Measurements from ENCODE around the gene MTCL1.

Gene MTCL1

DNA sequence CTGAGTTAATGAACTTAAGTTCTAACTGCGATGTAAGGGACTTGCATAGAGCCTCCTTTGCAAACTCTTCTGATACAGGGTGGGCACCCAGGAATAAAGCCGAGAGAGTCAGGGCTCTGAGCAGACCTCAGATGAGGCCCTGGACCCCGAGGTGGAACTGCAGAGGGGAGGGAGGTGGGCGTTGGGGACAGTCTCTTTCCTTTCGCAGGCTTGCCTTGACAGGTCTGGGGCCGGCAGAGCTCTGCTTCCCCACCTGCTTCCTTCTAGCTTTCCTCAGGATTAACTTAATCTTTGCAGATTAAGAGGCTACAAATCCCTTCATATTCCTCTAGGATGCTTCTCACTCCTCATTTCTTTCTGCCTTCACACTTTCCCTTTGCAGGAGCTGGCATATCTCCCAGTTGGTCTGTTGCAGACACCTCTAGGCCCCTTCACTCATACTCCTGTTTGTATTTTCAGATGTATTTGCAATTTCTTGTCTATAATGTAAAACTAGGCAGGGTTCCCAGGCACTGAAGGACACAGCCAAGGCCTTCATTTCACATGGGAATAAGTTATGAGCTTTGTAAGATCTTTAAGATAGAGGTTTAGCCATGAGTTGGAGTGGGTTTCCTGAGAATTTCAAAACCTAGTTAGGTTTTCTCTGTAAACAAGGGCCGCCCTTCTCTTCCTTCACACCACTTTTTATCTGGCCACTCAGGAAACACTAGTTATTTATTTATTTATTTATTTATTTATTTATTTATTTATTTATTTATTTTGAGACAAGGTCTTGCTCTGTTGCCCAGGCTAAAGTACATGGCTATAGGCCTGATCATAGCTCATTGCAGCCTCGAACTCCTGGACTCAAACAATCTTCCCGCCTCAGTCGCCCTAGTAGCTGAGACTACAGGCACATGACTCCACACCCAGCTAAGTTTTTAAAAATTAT, 70.9 kb downstream of the MTCL1 start:
- no peak for DNase-seq

DNA sequence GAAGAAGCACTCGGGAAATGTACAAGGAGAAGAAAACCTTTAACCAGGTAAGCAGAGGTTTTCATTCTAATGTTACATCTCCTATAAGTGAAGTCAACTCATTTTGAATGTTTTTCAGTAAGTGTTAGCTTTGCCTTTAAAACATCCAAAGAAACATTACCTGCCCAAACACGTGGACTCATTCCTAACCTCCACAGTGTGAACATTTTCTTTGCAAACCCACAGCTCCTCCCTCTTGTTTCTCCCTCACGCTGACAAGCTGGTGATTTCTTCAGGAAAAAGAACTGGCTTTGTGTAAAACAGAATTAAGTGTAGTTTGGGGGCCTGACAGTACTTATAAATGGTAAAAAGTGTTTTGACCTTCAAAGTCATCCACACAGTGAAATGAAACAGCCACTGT, 72.5 kb downstream of the MTCL1 start:
- DNase-seq: no peak

DNA sequence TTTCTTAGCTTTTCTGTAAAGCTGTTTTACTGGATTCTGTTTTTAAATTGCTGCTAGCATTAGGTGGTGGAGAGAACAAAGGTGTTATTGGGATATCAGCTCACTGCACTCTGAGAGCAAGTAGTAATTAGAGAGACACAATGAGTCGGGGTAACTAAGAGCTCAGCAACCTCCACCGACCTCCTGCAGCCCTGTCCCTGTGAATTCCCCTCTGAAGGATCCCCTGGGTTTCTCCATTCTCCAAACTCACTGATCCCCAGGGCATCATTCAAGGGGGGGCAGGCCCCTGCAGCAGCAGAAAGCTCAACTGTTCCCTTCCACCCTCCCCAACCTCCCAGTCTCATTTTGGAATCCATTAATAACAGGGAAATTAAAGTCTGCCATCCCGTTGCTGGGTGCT, 73.0 kb downstream of the MTCL1 start:
- DNase-seq: no peak

DNA sequence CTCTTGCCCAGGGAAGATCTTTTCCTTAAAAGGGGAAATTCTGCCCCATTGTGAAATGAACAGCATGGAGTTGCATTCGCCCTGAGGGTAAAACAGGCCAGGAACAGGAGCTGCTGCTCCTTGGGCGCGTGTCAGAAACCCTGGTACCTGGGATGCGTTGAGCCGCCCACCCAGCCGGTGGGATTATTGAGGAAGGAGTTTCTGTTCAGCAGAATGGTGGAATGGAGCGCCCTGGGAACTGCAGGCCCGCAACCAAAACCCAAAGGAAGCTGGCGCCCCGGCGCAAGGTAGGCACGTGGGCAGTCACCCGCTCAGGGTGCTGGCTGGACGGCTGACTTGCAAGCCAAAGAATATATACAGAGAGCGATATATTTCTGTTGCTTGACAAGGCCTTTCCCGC, 73.5 kb downstream of the MTCL1 start:
- no peak for DNase-seq

DNA sequence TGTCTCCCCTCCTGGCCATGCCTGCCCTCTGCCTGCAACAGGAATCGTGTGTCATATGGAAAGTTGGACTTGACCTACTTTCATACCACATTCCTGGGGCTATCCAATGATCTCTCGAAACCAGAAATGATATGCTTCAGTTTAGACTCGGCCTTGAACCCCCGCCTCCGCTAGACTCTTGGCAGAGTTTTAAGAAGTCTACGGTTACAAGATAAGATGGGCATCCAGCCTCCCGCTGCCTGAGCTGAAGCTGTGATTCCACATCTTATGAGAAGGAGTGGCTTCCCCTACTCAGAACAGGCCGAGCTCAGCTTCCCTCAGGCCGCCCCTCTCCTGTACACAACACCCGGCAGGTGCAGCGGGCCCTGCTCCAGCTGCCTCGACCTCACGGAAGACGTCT, 73.9 kb downstream of the MTCL1 start:
- peak; percentile 56 for DNase-seq

DNA sequence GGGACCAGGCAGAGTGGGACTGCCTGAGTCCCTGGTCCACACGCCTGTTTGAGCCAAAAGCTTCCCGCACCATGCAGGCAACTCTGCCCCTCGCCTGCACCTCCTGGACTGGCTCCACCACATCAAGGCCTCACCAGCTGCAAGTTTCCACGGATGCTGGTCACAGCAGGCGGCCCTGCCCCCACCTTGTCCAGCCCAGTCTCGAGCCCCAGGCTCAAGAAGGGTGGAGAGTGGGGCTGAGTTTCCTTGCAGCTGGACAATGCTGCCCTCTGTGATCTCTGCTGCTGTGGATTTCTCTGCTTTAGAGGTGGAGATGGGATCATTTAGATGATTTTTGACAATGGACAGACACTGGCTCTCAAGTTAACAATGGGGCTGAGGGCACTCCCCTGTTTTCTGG, 74.9 kb downstream of the MTCL1 start:
- no peak for DNase-seq

DNA sequence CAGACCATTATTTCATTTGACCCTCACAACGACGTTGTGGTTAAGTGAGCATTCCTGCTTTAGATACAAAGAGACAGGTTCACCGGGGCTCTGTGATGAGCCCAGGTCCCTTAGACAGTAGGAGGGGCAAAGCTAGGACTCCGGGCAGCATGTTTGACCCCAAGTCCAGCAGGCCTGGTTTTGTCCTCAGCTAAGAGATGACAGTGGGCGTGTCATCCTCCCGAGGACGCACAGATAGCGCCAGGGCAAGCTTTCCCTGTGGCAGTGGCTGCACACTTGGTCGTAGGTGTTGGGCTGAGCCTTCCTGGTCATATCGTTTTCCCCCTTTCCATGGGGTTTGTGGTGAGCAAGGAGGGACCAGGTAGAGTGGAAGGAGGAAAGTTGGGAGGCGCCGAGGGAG, 76.3 kb downstream of the MTCL1 start:
- DNase-seq: no peak

DNA sequence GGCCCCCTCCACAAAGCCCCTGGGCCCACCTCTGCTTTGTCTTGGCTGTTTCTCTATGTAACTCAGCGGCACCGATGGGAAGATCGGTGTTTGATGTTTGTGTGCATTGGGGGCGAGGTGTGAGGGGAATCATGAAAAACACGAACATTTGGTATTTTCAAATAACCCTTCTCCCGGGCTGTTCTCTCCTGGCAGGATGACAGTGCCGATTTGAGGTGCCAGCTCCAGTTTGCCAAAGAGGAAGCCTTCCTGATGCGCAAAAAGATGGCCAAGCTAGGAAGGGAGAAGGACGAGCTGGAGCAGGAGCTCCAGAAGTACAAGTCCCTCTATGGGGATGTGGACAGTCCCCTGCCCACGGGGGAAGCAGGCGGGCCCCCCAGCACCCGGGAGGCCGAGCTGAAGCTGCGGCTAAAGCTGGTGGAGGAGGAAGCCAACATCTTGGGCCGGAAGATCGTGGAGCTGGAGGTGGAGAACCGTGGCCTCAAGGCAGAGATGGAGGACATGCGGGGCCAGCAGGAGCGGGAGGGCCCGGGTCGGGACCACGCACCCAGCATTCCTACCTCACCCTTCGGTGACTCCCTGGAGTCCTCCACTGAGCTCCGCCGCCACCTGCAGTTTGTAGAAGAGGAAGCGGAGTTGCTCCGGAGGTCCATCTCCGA, 78.1 kb downstream of the MTCL1 start:
- DNase-seq: no peak

DNA sequence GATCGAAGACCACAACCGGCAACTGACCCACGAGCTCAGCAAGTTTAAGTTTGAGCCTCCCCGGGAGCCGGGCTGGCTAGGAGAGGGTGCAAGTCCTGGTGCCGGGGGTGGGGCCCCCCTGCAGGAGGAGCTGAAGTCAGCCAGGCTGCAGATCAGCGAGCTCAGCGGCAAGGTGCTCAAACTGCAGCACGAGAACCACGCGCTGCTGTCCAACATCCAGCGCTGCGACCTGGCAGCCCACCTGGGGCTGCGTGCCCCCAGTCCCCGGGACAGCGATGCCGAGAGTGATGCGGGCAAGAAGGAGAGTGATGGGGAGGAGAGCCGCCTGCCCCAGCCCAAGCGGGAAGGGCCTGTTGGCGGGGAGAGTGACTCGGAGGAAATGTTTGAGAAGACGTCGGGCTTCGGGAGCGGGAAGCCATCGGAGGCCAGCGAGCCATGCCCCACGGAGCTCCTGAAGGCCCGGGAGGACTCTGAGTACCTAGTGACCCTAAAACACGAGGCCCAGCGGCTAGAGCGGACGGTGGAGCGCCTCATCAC, 78.7 kb downstream of the MTCL1 start:
- DNase-seq: no peak

DNA sequence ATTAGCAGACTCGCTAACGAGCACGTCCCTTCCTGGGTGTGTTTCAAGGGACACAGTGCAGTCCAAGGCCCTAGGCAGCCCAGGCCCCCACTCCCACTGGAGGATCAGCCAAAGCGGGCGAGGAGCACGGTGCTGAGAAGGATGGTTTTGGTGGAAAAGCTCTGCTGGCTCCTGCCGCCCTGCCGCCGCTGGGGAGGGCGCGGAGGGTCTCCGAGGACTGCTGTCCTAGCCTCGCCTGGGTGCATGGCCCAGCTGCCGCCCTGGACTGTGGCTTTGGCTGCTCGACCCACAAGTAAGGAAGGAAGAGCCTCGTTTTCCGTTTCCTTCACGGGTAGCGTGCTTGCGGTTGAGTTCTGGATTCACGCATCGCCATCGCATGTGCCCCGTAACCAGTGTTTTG, 79.9 kb downstream of the MTCL1 start:
- no peak for DNase-seq

DNA sequence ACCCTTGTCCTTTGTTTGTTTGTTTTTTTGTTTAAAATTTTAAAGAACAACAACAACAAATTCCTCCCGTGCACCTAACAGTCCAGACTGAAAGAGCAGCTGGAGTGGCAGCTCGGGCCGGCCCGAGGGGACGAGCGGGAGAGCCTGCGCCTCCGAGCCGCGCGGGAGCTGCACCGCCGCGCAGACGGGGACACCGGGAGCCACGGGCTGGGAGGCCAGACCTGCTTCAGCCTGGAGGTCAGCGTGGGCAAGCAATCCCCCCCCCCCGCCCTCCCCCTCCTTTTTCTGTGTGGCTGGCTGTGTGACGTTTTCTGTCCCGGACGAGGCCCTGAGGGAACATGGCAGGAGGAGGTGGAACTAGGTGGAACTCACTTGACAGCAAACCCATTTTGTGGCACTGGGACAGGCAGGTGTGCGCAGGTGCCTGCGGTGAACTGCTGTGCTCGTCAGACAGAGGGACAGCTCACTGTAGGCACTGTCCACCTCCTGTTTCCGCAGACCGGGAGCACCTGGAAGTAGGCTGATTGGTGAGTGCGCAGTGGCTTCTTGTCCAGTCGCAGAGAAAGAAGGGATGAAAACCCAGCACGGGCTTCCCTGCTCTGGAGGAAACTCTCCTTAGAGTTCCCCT, 80.6 kb downstream of the MTCL1 start:
- no peak for DNase-seq

DNA sequence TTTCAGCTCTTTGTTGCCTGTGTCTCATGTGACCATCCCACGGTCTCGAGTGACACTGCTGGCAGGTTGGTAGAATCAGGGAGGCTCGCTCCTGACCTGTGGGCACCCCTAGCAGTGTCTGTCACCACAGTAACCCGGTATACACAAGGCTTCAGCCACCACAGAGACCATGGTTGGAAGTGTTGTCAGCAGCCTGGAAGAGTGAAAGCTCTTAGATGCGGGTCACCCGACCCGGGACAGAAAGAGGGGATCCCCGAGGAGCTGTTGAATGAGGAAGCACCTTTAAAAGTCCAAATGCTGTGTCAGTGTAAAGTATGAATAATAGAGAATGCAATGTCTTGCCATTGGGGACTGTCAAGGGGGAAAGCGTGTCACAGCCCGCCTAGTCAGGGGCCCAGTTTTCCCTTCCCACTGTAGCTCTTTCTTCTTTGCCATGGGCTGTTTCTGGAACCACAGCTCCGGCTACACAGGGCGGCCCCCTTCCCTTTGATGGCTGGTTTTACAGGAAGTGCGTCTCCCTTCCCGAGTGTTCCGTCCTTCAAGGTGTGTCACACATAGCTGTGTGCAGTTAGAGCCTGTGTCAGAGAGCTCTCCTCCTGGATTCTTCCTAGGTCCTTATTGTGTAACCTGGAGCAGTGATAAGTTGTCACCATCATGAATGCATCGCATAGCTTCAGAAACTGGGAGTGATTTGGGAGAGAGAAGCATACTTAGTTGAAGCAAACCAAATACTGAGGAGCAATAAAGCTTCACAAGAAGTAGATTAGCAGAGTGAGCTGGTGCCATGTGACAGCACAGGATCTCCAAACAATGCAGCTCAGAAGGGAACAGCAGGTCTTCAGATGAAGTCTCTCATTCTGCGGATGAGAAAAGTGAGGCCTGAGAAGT, 81.4 kb downstream of the MTCL1 start:
- DNase-seq: no peak

DNA sequence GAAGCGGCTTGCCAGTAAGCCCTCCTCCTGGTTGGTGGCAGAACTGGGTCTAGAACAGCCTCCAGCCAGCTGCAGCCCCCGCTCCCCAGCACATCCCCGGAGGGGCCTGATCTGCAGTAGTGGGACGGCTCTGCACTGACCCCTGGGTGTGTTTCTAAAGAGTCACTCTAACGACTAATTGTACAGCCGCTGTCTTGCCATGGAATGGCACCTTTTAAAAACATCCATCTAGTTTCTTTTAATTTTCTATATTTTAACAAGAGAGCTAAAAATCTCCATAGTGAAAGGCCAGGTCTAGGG, 82.0 kb downstream of the MTCL1 start:
- DNase-seq: no peak

DNA sequence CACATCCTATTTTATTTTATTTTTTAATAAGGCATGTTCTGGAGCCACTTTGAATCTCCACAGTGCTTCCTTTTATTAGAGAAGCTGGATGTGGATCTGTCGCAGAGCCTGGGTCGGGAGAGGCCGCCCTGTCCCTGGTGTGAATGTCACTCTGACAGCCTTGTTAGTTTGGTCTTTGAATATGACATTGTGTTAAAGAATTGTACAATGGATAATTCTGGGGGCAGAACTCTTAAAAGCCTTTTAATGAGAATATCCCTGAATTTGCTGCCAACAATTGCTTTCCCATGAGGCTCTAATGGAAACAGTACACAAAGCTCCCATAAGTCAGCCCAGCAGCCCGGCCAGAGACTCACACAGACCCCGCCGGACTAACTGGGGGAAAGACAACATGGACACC, 82.4 kb downstream of the MTCL1 start:
- no peak for DNase-seq

DNA sequence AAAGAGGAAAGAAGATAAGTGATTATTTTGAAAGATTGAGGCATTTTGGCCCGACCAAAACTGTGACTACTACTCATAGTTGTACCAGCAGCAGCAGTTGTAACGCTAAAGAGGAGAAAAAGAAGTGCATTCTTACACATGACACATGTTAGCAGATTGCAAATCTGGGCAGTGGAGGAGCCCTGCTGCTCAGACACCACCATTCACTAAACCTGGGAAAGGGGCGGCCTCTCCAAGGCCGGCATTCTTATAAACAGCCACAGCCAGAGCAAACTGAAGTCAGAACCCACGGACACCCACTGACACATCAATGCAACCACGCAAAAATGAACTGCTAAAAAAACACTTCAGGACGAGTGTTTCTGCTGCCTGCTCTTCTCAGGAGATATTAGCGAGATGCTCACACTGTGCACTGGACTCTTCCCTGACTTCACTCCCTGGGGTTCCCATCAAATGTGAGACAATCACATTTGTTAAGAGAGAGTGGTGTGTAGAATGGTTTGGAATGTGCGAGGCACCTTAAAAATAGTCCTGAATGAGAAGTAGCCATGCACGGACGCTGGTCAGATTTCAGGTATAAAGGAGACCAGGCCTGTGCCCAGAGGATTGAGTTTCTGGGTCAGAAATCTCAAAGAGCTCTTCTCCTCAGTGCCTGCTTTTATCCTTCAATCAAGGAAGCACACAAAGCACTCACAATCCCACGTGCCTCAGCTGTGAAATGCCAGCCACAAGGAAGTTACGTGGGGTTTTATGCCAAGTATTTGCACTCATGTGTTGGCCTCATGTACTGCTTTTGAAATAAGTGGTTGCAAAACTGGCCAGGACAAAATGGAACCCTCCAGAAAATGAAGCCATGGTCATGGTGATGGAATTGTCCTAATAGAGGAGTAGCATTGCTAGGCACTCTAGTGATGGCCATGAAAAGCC, 83.4 kb downstream of the MTCL1 start:
- DNase-seq: no peak

DNA sequence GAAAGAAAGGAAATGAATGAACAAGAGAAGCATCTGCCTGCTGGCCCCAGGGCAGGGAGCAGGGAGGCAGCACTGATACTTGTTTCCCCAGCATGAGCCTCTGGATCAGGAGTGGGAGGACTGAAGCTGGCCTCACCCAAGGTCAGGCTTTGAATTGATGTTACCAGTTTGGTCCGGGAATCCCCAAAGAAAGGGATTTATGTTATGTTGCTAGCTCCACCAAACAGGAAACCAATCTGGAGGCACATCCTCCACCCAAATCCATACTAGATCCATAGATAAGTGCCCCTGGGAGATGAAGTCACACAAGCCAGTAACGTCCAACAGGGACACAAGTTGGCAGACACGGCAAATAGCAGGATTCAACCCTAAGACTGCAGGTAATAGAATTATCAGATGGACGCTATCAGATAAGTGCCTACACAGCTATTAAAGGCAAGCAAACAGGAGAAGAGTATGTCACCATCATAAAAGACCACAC, 85.9 kb downstream of the MTCL1 start:
- DNase-seq: no peak

DNA sequence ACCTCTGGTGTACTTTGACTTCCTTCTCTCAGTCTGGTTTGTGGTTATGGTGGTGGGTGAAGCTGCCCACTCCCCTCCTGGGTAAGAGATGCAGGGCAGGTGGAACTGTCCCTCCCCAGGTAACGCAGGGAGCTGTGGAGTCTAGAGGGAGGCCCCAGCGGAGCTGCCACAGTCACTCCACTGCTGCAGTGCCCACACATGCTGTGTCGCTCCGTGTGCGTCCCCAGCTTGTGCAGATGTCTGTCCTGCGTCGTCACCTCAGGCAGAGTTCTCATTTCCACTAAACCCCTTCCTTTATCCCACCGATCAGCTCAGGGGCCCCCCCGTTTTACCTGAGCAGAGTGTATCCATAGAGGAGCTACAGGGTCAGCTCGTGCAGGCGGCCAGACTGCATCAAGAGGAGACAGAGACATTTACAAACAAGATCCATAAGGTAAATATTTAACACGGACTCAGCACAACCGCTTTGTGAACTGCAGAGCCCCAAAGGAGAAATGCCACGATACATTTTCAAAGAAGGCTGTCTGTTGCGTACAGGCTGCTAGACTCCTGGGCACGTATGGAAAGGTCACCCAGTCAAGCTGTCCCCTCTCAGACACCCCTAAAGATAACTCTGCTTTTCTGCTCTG, 87.4 kb downstream of the MTCL1 start:
- DNase-seq: no peak

DNA sequence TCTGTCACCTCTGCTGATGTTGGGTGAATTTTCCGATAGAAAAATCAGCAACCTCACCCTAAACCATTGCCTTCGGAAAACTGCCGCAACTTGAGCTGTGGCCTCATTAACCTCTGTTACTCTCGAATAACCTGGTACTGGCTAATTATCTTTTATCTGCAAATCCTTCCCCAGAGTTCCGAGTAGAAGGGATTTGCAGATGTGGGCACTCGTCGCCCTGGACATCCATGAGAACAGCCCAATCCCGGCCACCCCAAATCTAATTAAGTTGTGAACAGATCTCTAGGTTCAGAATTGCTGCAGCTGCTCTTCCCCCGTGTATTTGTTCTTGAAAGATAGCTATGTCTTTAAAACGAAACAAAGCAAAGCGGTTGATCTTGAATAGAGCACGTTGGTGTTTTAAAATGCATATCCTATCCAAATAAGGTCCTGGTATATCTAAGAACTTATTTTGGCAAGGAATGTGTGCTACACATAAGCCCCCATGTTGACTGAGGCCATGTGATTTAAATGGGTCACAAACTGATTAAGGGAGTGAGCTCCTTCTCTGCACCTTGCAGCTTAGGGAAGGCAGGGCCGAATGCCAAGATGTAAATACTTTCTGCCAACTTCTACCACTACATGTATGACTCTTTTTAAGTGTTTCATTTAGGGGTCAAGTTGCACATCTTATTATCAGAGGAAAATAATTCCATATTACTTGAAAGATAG, 88.2 kb downstream of the MTCL1 start:
- no peak for DNase-seq

DNA sequence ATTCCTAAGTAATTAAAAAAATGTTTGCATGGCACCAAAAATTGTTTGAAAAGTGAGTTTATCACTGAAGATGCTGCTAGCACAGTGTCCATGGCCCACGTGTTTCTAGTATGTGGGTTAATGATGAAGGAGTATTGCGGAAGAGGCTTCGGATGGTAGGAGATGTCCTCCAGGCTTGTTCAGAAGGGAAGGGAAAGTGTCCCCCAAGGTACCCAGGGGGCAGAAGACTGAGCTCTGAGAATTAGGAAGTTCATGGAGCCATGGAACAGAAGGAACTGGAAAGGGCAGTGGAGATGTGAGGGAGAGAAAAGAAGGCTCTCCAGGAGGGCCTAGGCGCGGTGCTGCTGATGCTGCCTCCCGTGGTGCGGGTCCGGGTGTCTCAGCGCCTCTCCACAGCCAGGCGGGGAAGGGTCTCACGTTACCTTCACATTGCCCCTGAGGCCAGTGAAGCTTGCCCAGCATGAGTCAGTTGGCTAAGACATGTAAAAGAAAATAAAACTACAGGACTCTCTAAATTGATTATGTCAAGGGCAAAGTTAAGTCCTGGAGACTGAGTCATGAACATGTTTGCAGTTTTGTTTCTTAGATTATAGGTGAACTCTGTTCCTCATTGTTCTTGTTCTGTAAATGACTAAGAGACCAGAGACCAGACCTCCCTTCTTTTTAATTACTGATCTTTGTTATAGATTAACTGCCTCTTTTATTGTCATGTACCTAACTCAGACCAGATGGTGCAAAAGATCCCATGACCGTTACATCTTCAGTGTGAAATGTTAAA, 89.0 kb downstream of the MTCL1 start:
- DNase-seq: no peak

DNA sequence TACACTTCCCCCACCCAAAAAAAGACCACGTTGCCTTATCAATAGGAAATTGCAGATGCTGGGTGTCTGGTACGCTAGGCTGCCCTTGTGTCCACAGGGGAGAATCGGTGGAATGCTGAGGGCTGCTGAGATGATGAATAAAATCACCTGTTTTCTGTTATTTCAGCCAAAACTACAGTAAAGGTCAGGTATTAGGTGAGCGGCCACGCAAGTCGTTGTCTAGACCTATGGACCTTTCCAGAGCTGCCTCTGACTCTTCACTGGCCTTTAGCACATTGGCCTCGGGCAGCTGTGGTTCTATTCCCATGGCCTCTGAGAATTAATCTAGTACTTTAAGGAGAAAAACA, 89.6 kb downstream of the MTCL1 start:
- no peak for DNase-seq
